Measurements from ENCODE around the gene TRIM63.

TRIM63 gene

DNA sequence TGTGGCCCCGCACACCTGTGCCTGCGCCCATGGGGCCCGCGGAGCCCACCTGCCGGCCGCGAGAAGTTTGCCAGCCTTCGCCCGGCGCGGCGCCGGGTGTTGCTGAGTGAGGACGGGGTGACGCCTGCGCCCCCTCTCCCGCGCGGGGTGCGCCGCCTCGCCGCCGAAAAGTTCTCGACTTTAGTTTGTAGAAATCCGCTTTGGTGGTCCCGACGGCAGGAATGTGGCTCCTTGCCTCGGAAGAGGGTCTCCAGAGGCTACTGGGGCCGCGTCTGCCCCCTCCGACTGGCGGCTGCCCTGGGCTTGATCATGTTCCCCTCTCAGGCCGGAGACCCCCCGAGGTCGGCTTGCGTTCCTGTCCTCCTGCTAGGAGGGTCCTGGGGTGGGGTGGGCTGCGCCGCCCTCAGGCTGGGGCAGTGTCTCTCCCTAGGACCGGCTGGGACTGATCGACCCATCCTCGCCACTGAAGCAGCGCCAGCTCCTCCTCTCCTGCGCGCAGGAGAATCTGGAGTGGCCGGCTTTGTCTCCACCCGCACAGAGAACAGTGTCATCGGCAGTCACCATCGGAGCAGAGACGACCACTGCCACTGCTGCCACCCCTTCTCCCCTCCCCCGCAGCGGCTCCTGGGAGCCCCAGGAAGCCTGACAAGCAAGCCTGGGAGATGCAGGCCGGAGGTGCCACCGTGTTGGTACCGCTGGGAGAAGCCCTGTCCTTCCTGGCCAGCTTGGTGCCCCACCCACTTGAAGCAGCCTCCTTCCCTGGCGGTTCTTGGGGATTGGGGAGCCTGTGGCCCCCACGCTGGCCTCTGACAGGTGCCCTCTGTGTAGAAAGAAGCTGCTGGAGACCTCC, 21.0 kb downstream of the TRIM63 start:
- Histone ChIP-seq H3K4me3 (peak overlapping the region; percentile 57), H3K27ac (no peak overlapping the region)
- DNase-seq (ENCODE audit: low spot score): no peak
- TF ChIP-seq, protein P1, sequence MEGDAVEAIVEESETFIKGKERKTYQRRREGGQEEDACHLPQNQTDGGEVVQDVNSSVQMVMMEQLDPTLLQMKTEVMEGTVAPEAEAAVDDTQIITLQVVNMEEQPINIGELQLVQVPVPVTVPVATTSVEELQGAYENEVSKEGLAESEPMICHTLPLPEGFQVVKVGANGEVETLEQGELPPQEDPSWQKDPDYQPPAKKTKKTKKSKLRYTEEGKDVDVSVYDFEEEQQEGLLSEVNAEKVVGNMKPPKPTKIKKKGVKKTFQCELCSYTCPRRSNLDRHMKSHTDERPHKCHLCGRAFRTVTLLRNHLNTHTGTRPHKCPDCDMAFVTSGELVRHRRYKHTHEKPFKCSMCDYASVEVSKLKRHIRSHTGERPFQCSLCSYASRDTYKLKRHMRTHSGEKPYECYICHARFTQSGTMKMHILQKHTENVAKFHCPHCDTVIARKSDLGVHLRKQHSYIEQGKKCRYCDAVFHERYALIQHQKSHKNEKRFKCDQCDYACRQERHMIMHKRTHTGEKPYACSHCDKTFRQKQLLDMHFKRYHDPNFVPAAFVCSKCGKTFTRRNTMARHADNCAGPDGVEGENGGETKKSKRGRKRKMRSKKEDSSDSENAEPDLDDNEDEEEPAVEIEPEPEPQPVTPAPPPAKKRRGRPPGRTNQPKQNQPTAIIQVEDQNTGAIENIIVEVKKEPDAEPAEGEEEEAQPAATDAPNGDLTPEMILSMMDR (IDR thresholded peaks at IDR 0.05): no peak

DNA sequence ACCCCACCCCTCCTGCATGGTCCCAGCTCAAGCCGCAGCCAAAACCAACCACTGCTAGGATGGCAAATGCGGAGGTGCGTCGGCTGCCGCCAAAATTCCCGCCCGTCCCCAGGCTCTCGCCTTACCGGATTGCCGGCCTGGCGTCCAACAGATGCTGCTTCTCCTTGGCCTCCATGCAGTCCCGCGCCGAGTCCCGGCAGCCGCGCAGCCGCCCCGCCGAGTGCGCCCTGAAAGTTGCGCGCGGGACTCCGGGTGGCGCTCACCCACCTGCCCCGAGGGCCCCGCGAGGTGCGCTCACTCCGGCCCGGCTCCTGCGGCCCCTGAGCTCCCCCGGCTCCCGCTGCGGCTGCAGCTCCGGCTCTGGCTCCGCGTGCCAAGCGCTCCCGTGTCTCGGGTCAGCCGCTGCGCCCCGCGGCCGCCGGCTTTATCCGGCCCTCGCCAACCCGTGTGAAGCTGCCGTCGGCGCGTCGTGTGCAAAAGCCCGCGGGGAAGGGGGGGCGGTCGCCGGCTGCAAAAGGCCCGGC, 21.6 kb downstream of the TRIM63 start, which contains the start of gene SLC30A2:
SLC30A2 (minus strand) TSS at position 397 of the 524 bp plus-strand sequence; CDS start at position 175, 222 bp downstream.
- H3K27ac ChIP-seq: no peak within 1 kb of the TSS
- peak within 1 kb of the TSS; percentile 57 for H3K4me3 ChIP-seq
- DNase-seq (ENCODE audit: low spot score): no peak
- TF ChIP-seq, protein P1 (IDR thresholded peaks at IDR 0.05): no peak

DNA sequence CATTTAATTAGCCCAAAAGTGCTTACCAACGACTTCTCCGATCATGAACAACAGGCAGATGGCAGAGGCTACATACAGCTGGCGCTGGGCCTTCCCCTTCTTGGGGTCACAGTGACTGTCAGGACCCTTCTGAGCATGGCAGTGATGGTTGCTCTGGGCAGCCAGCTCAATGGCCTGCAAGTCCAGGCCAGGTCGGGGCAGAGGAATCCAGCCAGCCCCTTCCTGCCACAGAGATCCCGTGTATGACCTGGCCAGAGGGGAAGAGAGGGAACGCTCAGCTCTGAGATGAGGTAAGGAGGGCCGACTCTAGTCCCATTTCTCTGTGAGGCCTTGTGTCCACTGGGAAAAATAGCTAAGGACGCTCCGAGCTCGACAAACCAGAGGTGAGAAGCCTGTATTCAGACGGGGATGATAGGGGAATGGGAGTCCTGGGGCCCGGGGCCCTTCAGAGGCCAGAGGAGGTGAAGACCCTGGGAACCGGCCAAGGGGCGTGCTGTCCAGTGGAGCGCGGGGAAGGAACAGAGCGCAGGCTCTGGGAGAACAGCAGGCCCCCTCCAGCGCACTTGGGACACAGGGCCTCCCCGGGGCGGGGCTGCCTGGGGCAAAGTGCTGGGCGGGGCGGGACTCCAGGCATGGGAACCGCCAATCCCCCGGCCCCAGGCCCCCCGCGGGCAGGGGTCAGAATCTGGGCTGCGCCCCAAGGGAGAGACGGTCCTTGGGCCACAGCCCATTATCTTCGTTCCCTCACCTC, 22.3 kb downstream of the TRIM63 start:
- peak overlapping the region; percentile 57 for H3K4me3 ChIP-seq
- no peak for DNase-seq (ENCODE audit: low spot score)
- TF ChIP-seq, protein P1 (IDR thresholded peaks at IDR 0.05): no peak
- no peak overlapping the region for H3K27ac ChIP-seq

DNA sequence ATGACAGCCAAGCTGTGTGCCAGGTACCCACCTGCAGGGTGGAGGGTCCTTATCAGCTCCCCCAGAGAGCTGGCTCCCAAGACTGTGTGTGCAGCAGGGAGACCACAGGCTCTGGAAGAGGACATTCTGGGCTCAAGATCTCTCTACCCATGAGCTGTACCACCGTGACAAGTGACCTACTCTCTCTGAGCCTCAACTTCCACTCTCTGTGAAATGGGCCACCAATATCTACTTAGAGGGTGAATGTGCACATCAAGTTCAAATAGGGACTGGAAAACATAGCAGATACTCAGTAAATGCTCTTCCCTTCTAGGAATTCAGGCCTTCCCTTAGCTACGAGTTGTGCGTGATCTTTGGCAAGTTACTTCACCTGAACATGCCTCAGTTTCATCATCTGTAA, 23.0 kb downstream of the TRIM63 start:
- no peak overlapping the region for H3K4me3 ChIP-seq
- no peak overlapping the region for H3K27ac ChIP-seq
- no peak for DNase-seq (ENCODE audit: low spot score)
- TF ChIP-seq, protein P1 (IDR thresholded peaks at IDR 0.05): no peak

DNA sequence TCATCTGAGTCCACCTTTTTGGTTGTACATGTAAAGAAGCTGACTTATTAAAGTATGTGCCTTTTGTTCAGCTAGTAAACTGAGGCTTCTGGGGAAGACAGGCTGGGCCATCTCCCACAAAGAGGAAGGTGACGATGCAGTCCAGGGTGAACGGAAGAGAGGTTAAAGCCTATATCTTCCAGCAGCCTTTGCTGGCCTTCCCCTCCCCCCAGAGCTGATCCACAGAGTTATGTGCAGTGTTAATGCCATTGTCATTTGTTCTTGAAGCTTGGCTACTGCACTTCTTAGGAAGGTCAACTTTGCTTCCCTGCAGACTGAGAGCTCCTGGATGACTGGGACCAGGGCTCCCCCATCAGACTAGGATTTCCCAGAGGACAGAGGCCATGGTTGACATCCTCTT, 23.7 kb downstream of the TRIM63 start:
- H3K4me3 ChIP-seq: no peak overlapping the region
- TF ChIP-seq, protein P1 (IDR thresholded peaks at IDR 0.05): no peak
- no peak overlapping the region for H3K27ac ChIP-seq
- no peak for DNase-seq (ENCODE audit: low spot score)

DNA sequence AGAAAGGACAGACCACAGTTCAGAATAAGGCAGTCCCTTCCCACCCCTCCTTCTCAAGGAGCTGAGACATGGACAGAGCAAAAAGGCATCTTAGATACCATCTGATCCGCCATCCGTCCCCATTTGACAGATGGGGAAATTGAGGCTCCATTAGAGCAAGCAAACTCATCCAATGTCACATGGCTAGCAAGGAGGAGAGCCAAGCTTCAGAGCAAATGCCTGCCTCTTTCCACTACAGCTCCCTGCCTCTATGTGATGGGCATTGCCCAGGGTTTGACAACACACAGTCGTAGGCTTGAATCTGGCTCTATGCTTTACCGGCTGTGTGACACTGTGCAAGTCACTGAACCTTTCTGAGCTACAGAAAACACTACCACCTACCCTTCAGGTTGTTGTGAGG, 25.5 kb downstream of the TRIM63 start:
- Histone ChIP-seq H3K4me3 (no peak overlapping the region), H3K27ac (no peak overlapping the region)
- TF ChIP-seq, protein P1 (IDR thresholded peaks at IDR 0.05): no peak
- no peak for DNase-seq (ENCODE audit: low spot score)
